Subcutaneous abdominal adipose tissue (tissue), 5 donors: ENCODE results near the gene RASA3.

Experiments
- H3K27ac ChIP-seq: one replicate; pipeline ENCODE4 v1.7.0; 2013; ENCODE audit warnings: low read depth, mild to moderate bottlenecking, inconsistent platforms, low read length, moderate library complexity
- H3K27me3 ChIP-seq, 5 donors: one replicate each; pipeline ENCODE4 v1.7.0; 2013; ENCODE audit warnings: low read length in 5 of 5, inconsistent platforms in 1 of 5; ENCODE audit not compliant: control insufficient read depth in 5 of 5, insufficient read depth in 4 of 5
- H3K36me3 ChIP-seq, 5 donors: one replicate each; pipeline ENCODE4 v1.7.0; 2013; ENCODE audit warnings: low read length in 5 of 5; ENCODE audit not compliant: control insufficient read depth in 5 of 5, insufficient read depth in 5 of 5
- H3K4me1 ChIP-seq, 5 donors: one replicate each; pipeline ENCODE4 v1.7.0; 2013; ENCODE audit warnings: low read length in 5 of 5, mild to moderate bottlenecking in 3 of 5, moderate library complexity in 1 of 5; ENCODE audit not compliant: control insufficient read depth in 5 of 5, insufficient read depth in 5 of 5
- H3K4me3 ChIP-seq, 5 donors: one replicate each; pipeline ENCODE4 v1.7.0; 2013; ENCODE audit warnings: low read length in 5 of 5, low read depth in 1 of 5
- H3K9ac ChIP-seq, 5 donors: one replicate each; pipeline ENCODE4 v1.7.0; 2013; ENCODE audit warnings: low read length in 5 of 5, mild to moderate bottlenecking in 4 of 5, moderate library complexity in 3 of 5
- H3K9me3 ChIP-seq, 5 donors: one replicate each; pipeline ENCODE4 v1.7.0; 2013; ENCODE audit warnings: low read length in 5 of 5; ENCODE audit not compliant: control insufficient read depth in 5 of 5
- donor health status: healthy.
- donor health status: healthy.
- donor health status: healthy.
- donor health status: healthy.
- donor health status: healthy.

The RASA3 gene

GRCh38 chr13:113969973-113970611 lies 162.3 kb downstream of the RASA3 start:
- peaks cover 0 to 24% (median 11%) of the 10 kb centered on the region in 5 donors for H3K36me3 ChIP-seq
- H3K27me3 ChIP-seq = no peaks in the 10 kb centered on the region
- H3K9me3 ChIP-seq = no peaks in the 10 kb centered on the region
- H3K27ac ChIP-seq = peak overlapping the region; percentile 74
- peaks cover 10 to 26% (median 20%) of the 10 kb centered on the region in 5 donors for H3K4me1 ChIP-seq
- peak overlapping the region in 1 of 5 donors; percentile 29 for H3K9ac ChIP-seq
- H3K4me3 ChIP-seq = no peak overlapping the region

- Histone ChIP-seq H3K9ac (no peak overlapping the region), H3K36me3 (peaks cover 0 to 17% (median 7%) of the 10 kb centered on the region in 5 donors), H3K27me3 (no peaks in the 10 kb centered on the region), H3K27ac (no peak overlapping the region), H3K9me3 (no peaks in the 10 kb centered on the region), H3K4me1 (peaks cover 10 to 25% (median 20%) of the 10 kb centered on the region in 5 donors), H3K4me3 (no peak overlapping the region)
Observed at GRCh38 chr13:113969311-113969972, 163.0 kb downstream of the RASA3 start.

- Histone ChIP-seq H3K27me3 (no peaks in the 10 kb centered on the region), H3K9ac (no peak overlapping the region), H3K4me3 (no peak overlapping the region), H3K27ac (no peak overlapping the region), H3K4me1 (peaks cover 10 to 25% (median 20%) of the 10 kb centered on the region in 5 donors), H3K9me3 (no peaks in the 10 kb centered on the region), H3K36me3 (peaks cover 0 to 13% (median 5%) of the 10 kb centered on the region in 5 donors)
Observed at GRCh38 chr13:113968463-113969310, 163.7 kb downstream of the RASA3 start.

- no peak overlapping the region for H3K27ac ChIP-seq
- no peaks in the 10 kb centered on the region for H3K27me3 ChIP-seq
- no peaks in the 10 kb centered on the region for H3K9me3 ChIP-seq
- no peak overlapping the region for H3K9ac ChIP-seq
- H3K36me3 ChIP-seq = peaks cover 0 to 8% (median 0%) of the 10 kb centered on the region in 5 donors
- peaks cover 10 to 25% (median 20%) of the 10 kb centered on the region in 5 donors for H3K4me1 ChIP-seq
- no peak overlapping the region for H3K4me3 ChIP-seq
Observed at GRCh38 chr13:113967729-113968462, 164.5 kb downstream of the RASA3 start.

GRCh38 chr13:113967206-113967720 lies 165.2 kb downstream of the RASA3 start:
- Histone ChIP-seq H3K27me3 (no peaks in the 10 kb centered on the region), H3K9me3 (no peaks in the 10 kb centered on the region), H3K36me3 (peaks cover 0 to 8% (median 0%) of the 10 kb centered on the region in 5 donors), H3K27ac (no peak overlapping the region), H3K4me3 (no peak overlapping the region), H3K4me1 (peaks cover 10 to 23% (median 20%) of the 10 kb centered on the region in 5 donors), H3K9ac (no peak overlapping the region)

- peaks cover 0 to 8% (median 0%) of the 10 kb centered on the region in 5 donors for H3K36me3 ChIP-seq
- no peak overlapping the region for H3K4me3 ChIP-seq
- peaks cover 8 to 13% (median 11%) of the 10 kb centered on the region in 5 donors for H3K4me1 ChIP-seq
- no peaks in the 10 kb centered on the region for H3K27me3 ChIP-seq
- H3K9ac ChIP-seq = no peak overlapping the region
- no peaks in the 10 kb centered on the region for H3K9me3 ChIP-seq
- H3K27ac ChIP-seq = no peak overlapping the region
Observed at GRCh38 chr13:113965968-113966884, 166.2 kb downstream of the RASA3 start.

- Histone ChIP-seq H3K9me3 (peaks cover 0 to 2% (median 0%) of the 10 kb centered on the region in 5 donors), H3K27me3 (no peaks in the 10 kb centered on the region), H3K36me3 (peaks cover 0 to 8% (median 0%) of the 10 kb centered on the region in 5 donors), H3K4me3 (no peak overlapping the region), H3K27ac (no peak overlapping the region), H3K9ac (no peak overlapping the region), H3K4me1 (peaks cover 1 to 5% (median 3%) of the 10 kb centered on the region in 5 donors)
Observed at GRCh38 chr13:113965383-113965874, 167.0 kb downstream of the RASA3 start.

- Histone ChIP-seq H3K9ac (no peak overlapping the region), H3K27me3 (no peaks in the 10 kb centered on the region), H3K4me1 (no peaks in the 10 kb centered on the region), H3K36me3 (peaks cover 0 to 8% (median 0%) of the 10 kb centered on the region in 5 donors), H3K27ac (no peak overlapping the region), H3K4me3 (no peak overlapping the region), H3K9me3 (peaks cover 0 to 7% (median 4%) of the 10 kb centered on the region in 5 donors)
Observed at GRCh38 chr13:113964251-113964995, 168.0 kb downstream of the RASA3 start.
